ENCODE data around the gene NCR1. TPM values are rescaled to one million over a fixed set of nuclear protein-coding genes. Genes with fewer than 3 reads are reported as not detected.

The NCR1 gene
- total RNA-seq, 1 experiment from 2014 or later, result 4.3 TPM

- CTCF ChIA-PET, result interaction anchor here (2.1 kb wide), 1 partner anchor 47 kb away, joined by 8 read pairs; no protein-coding TSS in a partner anchor
Observed at GRCh38 chr19:54928299-54928698, 22.4 kb downstream of the NCR1 start.

GRCh38 chr19:54937926-54938325, 32.0 kb downstream of the NCR1 start:
- CTCF ChIA-PET, result interaction anchor here (0.6 to 3.5 kb wide), 2 partner anchors 16 to 57 kb away, joined by 3 to 25 read pairs; no protein-coding TSS in a partner anchor
- H3K27ac Mint-ChIP-seq, result no peak overlapping the region
- TF ChIP-seq HMGXB4 (CRISPR knock-in tag; IDR thresholded peaks at IDR 0.05), result no peak
- no peak for TF ChIP-seq ZNF317 (CRISPR knock-in tag; IDR thresholded peaks at IDR 0.05; ENCODE audit: borderline replicate concordance, low read depth)
- no peak for TF ChIP-seq NFYB (CRISPR knock-in tag; conservative IDR thresholded peaks at IDR 0.05; ENCODE audit: low read depth)
- TF ChIP-seq ZNF263 (CRISPR knock-in tag; IDR thresholded peaks at IDR 0.05; ENCODE audit: low read depth), result no peak
- TF ChIP-seq, protein P1, sequence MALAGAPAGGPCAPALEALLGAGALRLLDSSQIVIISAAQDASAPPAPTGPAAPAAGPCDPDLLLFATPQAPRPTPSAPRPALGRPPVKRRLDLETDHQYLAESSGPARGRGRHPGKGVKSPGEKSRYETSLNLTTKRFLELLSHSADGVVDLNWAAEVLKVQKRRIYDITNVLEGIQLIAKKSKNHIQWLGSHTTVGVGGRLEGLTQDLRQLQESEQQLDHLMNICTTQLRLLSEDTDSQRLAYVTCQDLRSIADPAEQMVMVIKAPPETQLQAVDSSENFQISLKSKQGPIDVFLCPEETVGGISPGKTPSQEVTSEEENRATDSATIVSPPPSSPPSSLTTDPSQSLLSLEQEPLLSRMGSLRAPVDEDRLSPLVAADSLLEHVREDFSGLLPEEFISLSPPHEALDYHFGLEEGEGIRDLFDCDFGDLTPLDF (CRISPR knock-in tag; IDR thresholded peaks at IDR 0.05), result no peak
- TF ChIP-seq, protein P2, sequence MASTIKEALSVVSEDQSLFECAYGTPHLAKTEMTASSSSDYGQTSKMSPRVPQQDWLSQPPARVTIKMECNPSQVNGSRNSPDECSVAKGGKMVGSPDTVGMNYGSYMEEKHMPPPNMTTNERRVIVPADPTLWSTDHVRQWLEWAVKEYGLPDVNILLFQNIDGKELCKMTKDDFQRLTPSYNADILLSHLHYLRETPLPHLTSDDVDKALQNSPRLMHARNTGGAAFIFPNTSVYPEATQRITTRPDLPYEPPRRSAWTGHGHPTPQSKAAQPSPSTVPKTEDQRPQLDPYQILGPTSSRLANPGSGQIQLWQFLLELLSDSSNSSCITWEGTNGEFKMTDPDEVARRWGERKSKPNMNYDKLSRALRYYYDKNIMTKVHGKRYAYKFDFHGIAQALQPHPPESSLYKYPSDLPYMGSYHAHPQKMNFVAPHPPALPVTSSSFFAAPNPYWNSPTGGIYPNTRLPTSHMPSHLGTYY (CRISPR knock-in tag; IDR thresholded peaks at IDR 0.05), result no peak
- TF ChIP-seq ZNF532 (CRISPR knock-in tag; IDR thresholded peaks at IDR 0.05; ENCODE audit: borderline replicate concordance), result no peak
- TF ChIP-seq IRF2 (CRISPR knock-in tag; IDR thresholded peaks at IDR 0.05; ENCODE audit: borderline replicate concordance, low read depth), result no peak
- TF ChIP-seq E2F5 (CRISPR knock-in tag; IDR thresholded peaks at IDR 0.05), result no peak
- TF ChIP-seq, protein P3, sequence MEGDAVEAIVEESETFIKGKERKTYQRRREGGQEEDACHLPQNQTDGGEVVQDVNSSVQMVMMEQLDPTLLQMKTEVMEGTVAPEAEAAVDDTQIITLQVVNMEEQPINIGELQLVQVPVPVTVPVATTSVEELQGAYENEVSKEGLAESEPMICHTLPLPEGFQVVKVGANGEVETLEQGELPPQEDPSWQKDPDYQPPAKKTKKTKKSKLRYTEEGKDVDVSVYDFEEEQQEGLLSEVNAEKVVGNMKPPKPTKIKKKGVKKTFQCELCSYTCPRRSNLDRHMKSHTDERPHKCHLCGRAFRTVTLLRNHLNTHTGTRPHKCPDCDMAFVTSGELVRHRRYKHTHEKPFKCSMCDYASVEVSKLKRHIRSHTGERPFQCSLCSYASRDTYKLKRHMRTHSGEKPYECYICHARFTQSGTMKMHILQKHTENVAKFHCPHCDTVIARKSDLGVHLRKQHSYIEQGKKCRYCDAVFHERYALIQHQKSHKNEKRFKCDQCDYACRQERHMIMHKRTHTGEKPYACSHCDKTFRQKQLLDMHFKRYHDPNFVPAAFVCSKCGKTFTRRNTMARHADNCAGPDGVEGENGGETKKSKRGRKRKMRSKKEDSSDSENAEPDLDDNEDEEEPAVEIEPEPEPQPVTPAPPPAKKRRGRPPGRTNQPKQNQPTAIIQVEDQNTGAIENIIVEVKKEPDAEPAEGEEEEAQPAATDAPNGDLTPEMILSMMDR (IDR thresholded peaks at IDR 0.05), result no peak
- no peak for TF ChIP-seq ZNF121 (CRISPR knock-in tag; IDR thresholded peaks at IDR 0.05)
- TF ChIP-seq ESRRA (CRISPR knock-in tag; IDR thresholded peaks at IDR 0.05; ENCODE audit: borderline replicate concordance), result no peak
- TF ChIP-seq, protein P4, sequence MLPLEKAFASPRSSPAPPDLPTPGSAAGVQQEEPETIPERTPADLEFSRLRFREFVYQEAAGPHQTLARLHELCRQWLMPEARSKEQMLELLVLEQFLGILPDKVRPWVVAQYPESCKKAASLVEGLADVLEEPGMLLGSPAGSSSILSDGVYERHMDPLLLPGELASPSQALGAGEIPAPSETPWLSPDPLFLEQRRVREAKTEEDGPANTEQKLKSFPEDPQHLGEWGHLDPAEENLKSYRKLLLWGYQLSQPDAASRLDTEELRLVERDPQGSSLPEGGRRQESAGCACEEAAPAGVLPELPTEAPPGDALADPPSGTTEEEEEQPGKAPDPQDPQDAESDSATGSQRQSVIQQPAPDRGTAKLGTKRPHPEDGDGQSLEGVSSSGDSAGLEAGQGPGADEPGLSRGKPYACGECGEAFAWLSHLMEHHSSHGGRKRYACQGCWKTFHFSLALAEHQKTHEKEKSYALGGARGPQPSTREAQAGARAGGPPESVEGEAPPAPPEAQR (CRISPR knock-in tag; IDR thresholded peaks at IDR 0.05), result no peak
- TF ChIP-seq, protein P5, sequence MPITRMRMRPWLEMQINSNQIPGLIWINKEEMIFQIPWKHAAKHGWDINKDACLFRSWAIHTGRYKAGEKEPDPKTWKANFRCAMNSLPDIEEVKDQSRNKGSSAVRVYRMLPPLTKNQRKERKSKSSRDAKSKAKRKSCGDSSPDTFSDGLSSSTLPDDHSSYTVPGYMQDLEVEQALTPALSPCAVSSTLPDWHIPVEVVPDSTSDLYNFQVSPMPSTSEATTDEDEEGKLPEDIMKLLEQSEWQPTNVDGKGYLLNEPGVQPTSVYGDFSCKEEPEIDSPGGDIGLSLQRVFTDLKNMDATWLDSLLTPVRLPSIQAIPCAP (CRISPR knock-in tag; IDR thresholded peaks at IDR 0.05), result no peak
- H3K36me3 Mint-ChIP-seq, result peaks cover 5% of the 10 kb centered on the region; the same call in 1 of the 2 replicates
- no peaks in the 10 kb centered on the region for H3K9me3 Mint-ChIP-seq
- H3K4me1 Mint-ChIP-seq, result peaks cover 9% of the 10 kb centered on the region
- DNase-seq (ENCODE audit: low spot score) (no peak), ATAC-seq (no peak)
- no peaks in the 10 kb centered on the region for H3K27me3 Mint-ChIP-seq (ENCODE audit: low read depth)
- H3K4me3 Mint-ChIP-seq, result no peak overlapping the region
- POLR2A ChIA-PET, result interaction anchor here (0.6 kb wide), 1 partner anchor 1093 kb away, joined by 4 read pairs; no protein-coding TSS in a partner anchor

More at GRCh38 chr19:54928299-54928698, 22.4 kb downstream of the NCR1 start:
- TF ChIP-seq CBFB (CRISPR knock-in tag; IDR thresholded peaks at IDR 0.05; ENCODE audit: low read depth), result no peak
- TF ChIP-seq ZNF317 (CRISPR knock-in tag; IDR thresholded peaks at IDR 0.05; ENCODE audit: borderline replicate concordance, low read depth), result peak; percentile 99
- peaks cover 9% of the 10 kb centered on the region for H3K27me3 Mint-ChIP-seq (ENCODE audit: low read depth)
- no peak for ATAC-seq
- POLR2A ChIA-PET, result no interaction called here
- no peak for DNase-seq (ENCODE audit: low spot score)
- H3K9me3 Mint-ChIP-seq, result peaks cover 28% of the 10 kb centered on the region
- no peak overlapping the region for H3K27ac Mint-ChIP-seq
- peaks cover 35% of the 10 kb centered on the region for H3K36me3 Mint-ChIP-seq
- H3K4me1 Mint-ChIP-seq, result peaks cover 3% of the 10 kb centered on the region; the same call in 1 of the 2 replicates
- H3K4me3 Mint-ChIP-seq, result no peak overlapping the region

All from WTC11 (cell line).